GM18951 (cell line): ENCODE measurements around the gene LARP1B.
"Not testable (repeated sequence)": the region's sequence is repeated elsewhere in the genome, so short reads cannot be mapped to it uniquely, and the experiment has no call there.

ENCODE experiments used
- POLR2A ChIP-seq: IDR thresholded peaks from 4 replicates; pipeline ENCODE4 v1.6.1; 2011; ENCODE audit warnings: mild to moderate bottlenecking; ENCODE audit not compliant: insufficient read length, insufficient read depth; ENCODE audit errors: extremely low read depth
- in situ Hi-C: fragments of 300-500 bp; cut with MboI; formaldehyde crosslinking; loops from one replicate; pipeline ENCODE4 v1.12.0; 2022; ENCODE audit warnings: low sequenced_read_pairs, mixed read lengths, inconsistent platforms; ENCODE audit not compliant: unreplicated experiment

The LARP1B gene

DNA sequence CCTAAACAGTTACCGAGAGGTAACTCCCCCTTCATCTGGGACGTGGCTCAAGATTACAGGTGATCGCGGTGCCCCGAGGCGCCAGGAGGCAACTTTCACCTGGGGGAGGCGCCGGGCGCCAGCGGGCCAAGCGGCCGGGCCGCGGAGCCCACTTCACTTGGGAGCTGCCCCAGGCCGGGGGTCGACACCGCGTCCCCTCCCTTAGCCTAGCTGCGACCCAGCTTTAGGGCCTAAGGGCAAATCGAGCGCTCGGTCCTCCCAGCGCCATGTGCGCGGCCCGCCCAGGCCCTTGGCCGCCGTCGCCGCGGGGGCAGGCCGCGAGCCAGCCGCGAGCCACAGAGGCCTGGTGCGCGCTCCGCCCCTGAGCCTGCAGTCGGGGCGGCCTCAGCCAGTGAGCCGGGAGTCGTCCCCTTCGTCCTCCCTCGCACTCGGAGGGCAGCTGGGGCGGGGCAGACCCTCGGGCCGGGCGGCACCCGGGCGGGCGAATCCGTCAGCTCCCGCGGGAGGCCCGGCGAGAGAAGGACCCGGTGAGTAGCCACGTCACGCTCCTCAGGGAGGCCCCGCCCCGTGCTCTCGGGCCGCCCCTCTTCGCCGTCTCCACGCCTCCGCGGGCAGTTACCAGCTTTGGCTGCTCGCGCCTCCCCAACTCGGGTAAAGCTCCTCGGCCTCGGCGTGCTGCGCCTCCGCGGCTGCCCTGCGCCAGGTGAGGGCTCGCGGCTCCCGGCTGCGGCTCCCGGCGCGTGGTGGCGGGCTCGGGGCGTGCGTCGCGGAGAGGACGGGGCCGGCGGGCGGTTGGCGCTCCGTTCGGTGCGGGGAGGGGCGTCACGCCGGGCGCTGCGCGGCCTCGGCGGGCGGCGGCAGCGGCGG lies at the start of gene LARP1B:
TSS of gene LARP1B (plus strand) at position 614 of the 867 bp plus-strand sequence. CDS start 13,640 bp downstream, outside the sequence.
- TF ChIP-seq POLR2A = peak; percentile 95
- in situ Hi-C loops = no loop called here

- in situ Hi-C loops = no loop called here
- no peak for TF ChIP-seq POLR2A
These were observed 35.8 kb upstream of the LARP1B start for GRCh38 chr4:128025319-128025718.

DNA sequence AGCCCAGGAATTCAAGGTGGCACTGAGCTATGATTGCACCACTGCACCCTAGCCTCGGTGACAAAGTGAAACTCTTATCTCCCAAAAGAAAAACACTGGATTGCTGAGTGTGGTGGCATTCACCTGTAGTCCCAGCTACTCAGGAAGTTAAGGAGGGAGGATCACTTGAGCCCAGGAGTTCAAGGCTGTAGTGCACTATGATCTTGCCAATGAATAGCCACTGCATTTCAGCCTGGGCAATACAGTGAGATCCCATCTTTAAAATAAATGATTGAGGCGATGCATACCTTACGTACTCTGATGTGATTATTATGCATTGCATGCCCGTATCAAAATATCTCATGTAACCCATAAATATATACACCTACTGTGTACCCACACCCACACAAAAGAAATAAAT lies 31.2 kb upstream of the LARP1B start:
- in situ Hi-C loops = no loop called here

GRCh38 chr4:128031756-128032384 lies 29.2 kb upstream of the LARP1B start:
- no peak for TF ChIP-seq POLR2A

More for the DNA sequence above, 31.2 kb upstream of the LARP1B start:
- no peak for TF ChIP-seq POLR2A

DNA sequence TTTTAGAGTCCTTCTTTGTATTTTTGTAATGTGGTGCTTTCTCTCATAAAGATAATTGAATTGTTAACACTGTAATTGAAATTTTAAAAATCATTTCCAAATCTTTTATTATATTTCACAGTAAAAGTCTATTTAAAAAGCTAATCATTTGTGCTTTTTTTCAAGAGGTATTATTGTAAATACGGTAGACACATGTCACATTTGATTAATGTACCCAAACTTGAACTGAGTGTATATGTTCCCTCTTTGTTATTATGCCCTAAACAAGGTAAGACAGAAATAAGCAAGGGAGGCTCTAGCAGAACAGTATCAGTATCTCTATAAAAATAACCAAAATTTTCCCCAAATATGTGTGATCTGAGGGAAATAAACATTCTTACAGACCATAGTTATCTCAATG lies 21.5 kb upstream of the LARP1B start:
- in situ Hi-C loops = no loop called here
- TF ChIP-seq POLR2A = no peak

More at GRCh38 chr4:128031756-128032384, 29.2 kb upstream of the LARP1B start:
- in situ Hi-C loops = no loop called here

GRCh38 chr4:128047019-128047418 lies 14.1 kb upstream of the LARP1B start:
- in situ Hi-C loops = not testable (repeated sequence)

DNA sequence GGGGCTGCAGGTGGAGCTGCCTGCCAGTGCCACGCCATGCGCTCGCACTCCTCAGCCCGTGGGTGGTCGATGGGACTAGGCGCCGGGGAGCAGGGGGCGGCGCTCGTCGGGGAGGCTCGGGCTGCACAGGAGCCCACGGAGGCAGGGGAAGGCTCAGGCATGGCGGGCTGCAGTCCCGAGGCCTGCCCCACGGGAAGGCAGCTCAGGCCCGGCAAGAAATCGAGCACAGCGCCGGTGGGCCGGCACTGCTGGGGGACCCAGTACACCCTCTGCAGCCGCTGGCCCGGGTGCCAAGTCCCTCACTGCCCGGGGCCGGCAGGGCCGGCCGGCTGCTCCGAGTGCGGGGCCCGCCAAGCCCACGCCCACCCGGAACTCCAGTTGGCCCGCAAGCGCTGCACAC lies 13.6 kb upstream of the LARP1B start:
- in situ Hi-C loops = not testable (repeated sequence)

GRCh38 chr4:128051229-128051628 lies 9.9 kb upstream of the LARP1B start:
- in situ Hi-C loops = not testable (repeated sequence)

DNA sequence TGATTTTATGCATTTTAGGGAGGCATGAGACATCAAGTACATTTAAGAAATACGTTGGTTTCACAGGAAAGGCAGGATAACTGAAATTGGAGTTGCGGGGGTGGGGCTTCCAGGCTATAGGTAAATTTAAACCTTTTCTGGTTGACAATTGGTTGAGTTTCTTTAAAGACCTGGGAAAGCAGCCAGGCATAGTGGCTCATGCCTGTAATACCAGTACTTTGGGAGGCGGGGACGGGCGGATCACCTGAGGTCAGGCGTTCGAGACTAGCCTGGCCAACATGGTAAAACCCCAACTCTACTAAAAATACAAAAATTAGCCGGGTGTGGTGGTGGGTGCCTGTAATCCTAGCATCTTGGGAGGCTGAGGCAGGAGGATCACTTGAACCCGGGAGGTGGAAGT lies 6.2 kb upstream of the LARP1B start:
- in situ Hi-C loops = not testable (repeated sequence)

DNA sequence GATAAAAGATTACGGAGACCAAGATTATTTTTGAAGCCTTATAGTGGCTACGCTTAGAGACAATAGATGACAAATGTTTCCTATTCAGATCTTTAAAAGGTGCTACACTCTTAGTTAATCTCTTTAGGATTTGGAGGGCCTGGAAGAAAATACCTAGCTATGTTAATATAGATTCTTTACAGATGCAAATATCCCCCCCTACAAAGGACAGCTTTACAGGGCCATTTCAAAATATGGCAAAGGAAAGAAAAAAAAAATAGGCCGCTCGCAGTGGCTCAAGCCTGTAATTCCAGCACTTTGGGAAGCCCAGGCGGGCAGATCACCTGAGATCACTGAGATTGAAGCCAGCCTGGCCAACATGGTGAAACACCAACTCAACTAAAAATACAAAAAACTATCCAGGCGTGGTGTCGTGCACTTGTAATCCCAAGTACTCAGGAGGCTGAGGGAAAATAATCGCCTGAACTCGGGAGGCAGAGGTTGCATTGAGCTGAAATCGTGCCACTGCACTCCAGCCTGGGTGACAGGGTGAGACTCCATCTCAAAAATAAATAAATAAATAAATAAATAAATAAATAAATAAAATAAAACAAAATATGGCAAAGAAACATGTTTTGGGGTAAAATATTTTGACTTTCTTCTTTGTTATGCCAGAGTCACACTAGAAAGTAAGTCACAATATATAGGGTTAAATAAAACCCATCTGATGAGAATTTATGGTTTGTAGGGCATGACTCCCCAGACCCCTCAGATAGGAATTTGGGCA lies 5.5 kb upstream of the LARP1B start:
- in situ Hi-C loops = not testable (repeated sequence)

DNA sequence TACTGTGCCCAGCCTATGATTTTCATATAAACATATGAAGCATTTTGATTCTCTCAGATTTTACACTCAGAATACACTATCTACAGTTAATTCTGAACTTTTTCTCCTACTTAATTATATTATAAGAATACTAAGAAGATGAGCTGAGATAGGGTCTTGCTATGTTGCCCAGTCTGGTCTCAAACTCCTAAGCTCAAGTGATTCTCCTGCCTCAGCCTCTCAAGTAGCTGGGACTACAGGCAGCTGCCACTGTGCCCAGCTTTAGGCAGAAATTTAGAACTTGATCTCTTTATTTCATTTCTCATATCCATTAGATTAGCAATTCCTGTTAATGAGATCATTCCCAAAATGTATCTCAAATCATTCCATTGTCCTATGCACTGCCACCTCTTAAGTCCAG lies 4.7 kb upstream of the LARP1B start:
- no peak for TF ChIP-seq POLR2A
- in situ Hi-C loops = no loop called here

- TF ChIP-seq POLR2A = no peak
- in situ Hi-C loops = no loop called here
These were observed 902 bp upstream of the LARP1B start for GRCh38 chr4:128060121-128060698.

DNA sequence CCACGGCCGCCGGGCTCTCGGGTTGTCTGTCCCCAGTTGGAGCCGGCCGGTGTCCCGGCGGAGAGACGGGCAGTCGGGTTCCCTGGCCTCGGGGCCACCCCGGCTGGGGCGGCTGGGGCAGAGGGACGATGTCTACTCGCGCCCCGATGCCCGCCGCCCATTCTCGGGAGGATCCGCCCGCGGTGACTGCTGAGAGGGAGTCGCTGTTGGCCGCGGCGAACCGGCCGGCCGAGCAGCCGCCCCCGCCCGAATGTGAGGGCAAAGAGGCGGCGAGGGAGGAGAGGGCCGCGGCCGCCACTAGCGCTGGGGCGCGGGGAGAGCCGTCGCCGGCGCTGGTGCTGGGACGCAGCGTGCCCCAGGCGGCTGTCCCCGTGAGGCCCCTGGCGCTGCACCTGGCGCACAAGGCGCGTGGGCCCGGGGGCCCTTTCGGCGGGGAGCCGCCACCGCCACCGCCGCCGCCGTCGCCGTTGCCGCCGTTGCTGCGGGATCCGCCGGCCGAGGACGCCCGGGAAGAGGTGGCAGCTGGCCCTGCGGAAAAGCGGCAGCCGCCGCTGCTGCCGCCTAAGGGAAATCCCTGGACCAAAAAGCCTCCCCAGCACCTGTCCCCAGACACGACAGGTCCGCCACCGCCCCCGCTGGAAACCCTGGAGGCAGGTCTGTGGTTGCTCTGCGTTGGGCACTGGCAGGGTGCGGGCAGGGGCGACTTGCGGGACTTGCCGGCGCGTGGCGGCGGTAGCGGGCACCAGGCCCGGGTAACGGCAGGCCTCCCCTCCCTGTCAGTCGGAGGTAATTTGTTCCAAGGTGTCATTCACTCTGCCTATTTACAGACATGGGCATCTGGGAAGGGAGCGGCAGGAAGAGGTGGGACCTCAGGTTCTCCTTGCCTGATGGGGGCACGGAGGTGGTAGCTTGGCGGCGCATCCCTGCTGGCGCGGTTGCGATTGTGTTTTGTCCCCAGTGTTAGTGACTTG lies 739 bp downstream of the LARP1B start:
- peak; percentile 37 for TF ChIP-seq POLR2A
- in situ Hi-C loops = no loop called here

DNA sequence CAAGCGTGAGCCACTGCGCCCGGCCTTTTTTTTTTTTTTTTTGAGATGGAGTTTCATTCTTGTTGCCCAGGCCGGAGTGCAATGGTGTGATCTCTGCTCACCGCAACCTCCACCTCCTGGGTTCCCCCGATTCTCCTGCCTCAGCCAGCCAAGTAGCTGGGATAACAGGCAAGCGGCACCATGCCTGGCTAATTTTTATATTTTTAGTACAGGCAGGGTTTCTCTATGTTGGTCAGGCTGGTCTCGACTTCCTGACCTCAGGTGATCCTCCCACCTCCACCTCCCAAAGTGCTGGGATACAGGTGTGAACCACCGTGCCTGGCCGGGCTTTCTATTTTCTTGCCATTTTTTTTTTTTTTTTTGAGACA lies 5.3 kb downstream of the LARP1B start:
- in situ Hi-C loops = not testable (repeated sequence)
